IPS-20b (cell line): ENCODE measurements around the gene A1CF.
"Not testable (repeated sequence)": the region's sequence is repeated elsewhere in the genome, so short reads cannot be mapped to it uniquely, and the experiment has no call there.

Experiments used
- H3K27ac ChIP-seq: one replicate; pipeline ENCODE4 v1.5.1; 2013; ENCODE audit warnings: low read length
- H3K27me3 ChIP-seq: 2 replicates; pipeline ENCODE4 v1.6.1; 2013; ENCODE audit warnings: mild to moderate bottlenecking, low read length, inconsistent platforms; ENCODE audit not compliant: insufficient read depth
- H3K36me3 ChIP-seq: 2 replicates; pipeline ENCODE4 v1.6.1; 2013; ENCODE audit warnings: low read depth, mild to moderate bottlenecking, inconsistent platforms, low read length, moderate library complexity; ENCODE audit not compliant: insufficient read depth
- H3K4me1 ChIP-seq: 2 replicates; pipeline ENCODE4 v1.6.1; 2013; ENCODE audit warnings: mild to moderate bottlenecking, control low read depth, inconsistent platforms, low read length, moderate library complexity; ENCODE audit not compliant: insufficient read depth
- H3K4me3 ChIP-seq: 2 replicates; pipeline ENCODE4 v1.5.1; 2013; ENCODE audit warnings: mild to moderate bottlenecking, low read length, inconsistent platforms
- H3K9ac ChIP-seq: 2 replicates; pipeline ENCODE4 v1.6.1; 2013; ENCODE audit warnings: low read depth, mild to moderate bottlenecking, inconsistent platforms, low read length, moderate library complexity
- H3K9me3 ChIP-seq: 2 replicates; pipeline ENCODE4 v1.6.1; 2013; ENCODE audit warnings: mild to moderate bottlenecking, low read depth, low read length, inconsistent platforms; ENCODE audit not compliant: insufficient read depth

Gene A1CF

GRCh38 chr10:50905797-50906196 lies 20.4 kb upstream of the A1CF start:
- not testable (repeated sequence) for H3K36me3 ChIP-seq, H3K9me3 ChIP-seq, H3K4me1 ChIP-seq, H3K9ac ChIP-seq, H3K27me3 ChIP-seq, H3K4me3 ChIP-seq, H3K27ac ChIP-seq

GRCh38 chr10:50896721-50897120 lies 11.3 kb upstream of the A1CF start:
- Histone ChIP-seq H3K4me3 (no peak overlapping the region), H3K36me3 (no peaks in the 10 kb centered on the region), H3K9ac (no peak overlapping the region), H3K27me3 (no peaks in the 10 kb centered on the region), H3K9me3 (no peaks in the 10 kb centered on the region), H3K4me1 (no peaks in the 10 kb centered on the region), H3K27ac (no peak overlapping the region)

GRCh38 chr10:50894312-50894711 lies 8.9 kb upstream of the A1CF start:
- H3K4me3 ChIP-seq = no peak overlapping the region
- no peaks in the 10 kb centered on the region for H3K36me3 ChIP-seq
- no peaks in the 10 kb centered on the region for H3K27me3 ChIP-seq
- H3K4me1 ChIP-seq = no peaks in the 10 kb centered on the region
- H3K9ac ChIP-seq = no peak overlapping the region
- H3K27ac ChIP-seq = no peak overlapping the region
- H3K9me3 ChIP-seq = no peaks in the 10 kb centered on the region

GRCh38 chr10:50892467-50892866 lies 7.0 kb upstream of the A1CF start:
- no peaks in the 10 kb centered on the region for H3K36me3 ChIP-seq
- no peak overlapping the region for H3K4me3 ChIP-seq
- no peak overlapping the region for H3K9ac ChIP-seq
- H3K27me3 ChIP-seq = no peaks in the 10 kb centered on the region
- no peaks in the 10 kb centered on the region for H3K9me3 ChIP-seq
- H3K27ac ChIP-seq = no peak overlapping the region
- no peaks in the 10 kb centered on the region for H3K4me1 ChIP-seq

- H3K36me3 ChIP-seq = no peaks in the 10 kb centered on the region
Measured at GRCh38 chr10:50884302-50884701, 1.1 kb downstream of the A1CF start.

GRCh38 chr10:50883629-50884028 lies 1.8 kb downstream of the A1CF start:
- no peak overlapping the region for H3K27ac ChIP-seq
- H3K27me3 ChIP-seq = no peaks in the 10 kb centered on the region

More at GRCh38 chr10:50884302-50884701, 1.1 kb downstream of the A1CF start:
- H3K9ac ChIP-seq = no peak overlapping the region
- no peak overlapping the region for H3K27ac ChIP-seq
- no peak overlapping the region for H3K4me3 ChIP-seq
- H3K4me1 ChIP-seq = no peaks in the 10 kb centered on the region
- no peaks in the 10 kb centered on the region for H3K9me3 ChIP-seq
- no peaks in the 10 kb centered on the region for H3K27me3 ChIP-seq

GRCh38 chr10:50882540-50882983 lies 2.9 kb downstream of the A1CF start:
- H3K9ac ChIP-seq = no peak overlapping the region
- H3K27me3 ChIP-seq = no peaks in the 10 kb centered on the region
- no peaks in the 10 kb centered on the region for H3K4me1 ChIP-seq
- no peaks in the 10 kb centered on the region for H3K9me3 ChIP-seq
- no peak overlapping the region for H3K27ac ChIP-seq
- H3K4me3 ChIP-seq = no peak overlapping the region
- H3K36me3 ChIP-seq = no peaks in the 10 kb centered on the region

More at GRCh38 chr10:50883629-50884028, 1.8 kb downstream of the A1CF start:
- no peaks in the 10 kb centered on the region for H3K36me3 ChIP-seq
- no peaks in the 10 kb centered on the region for H3K4me1 ChIP-seq
- H3K9ac ChIP-seq = no peak overlapping the region
- H3K4me3 ChIP-seq = no peak overlapping the region
- H3K9me3 ChIP-seq = no peaks in the 10 kb centered on the region

- H3K9me3 ChIP-seq, H3K27ac ChIP-seq, H3K27me3 ChIP-seq, H3K9ac ChIP-seq, H3K36me3 ChIP-seq, H3K4me1 ChIP-seq, H3K4me3 ChIP-seq: not testable (repeated sequence)
Measured at GRCh38 chr10:50881046-50881445, 4.4 kb downstream of the A1CF start.

- H3K4me1 ChIP-seq = no peaks in the 10 kb centered on the region
- H3K27me3 ChIP-seq = no peaks in the 10 kb centered on the region
- no peak overlapping the region for H3K9ac ChIP-seq
- no peak overlapping the region for H3K4me3 ChIP-seq
- H3K36me3 ChIP-seq = no peaks in the 10 kb centered on the region
- no peak overlapping the region for H3K27ac ChIP-seq
- no peaks in the 10 kb centered on the region for H3K9me3 ChIP-seq
Measured at GRCh38 chr10:50876429-50876828, 9.0 kb downstream of the A1CF start.

GRCh38 chr10:50874723-50875122 lies 10.7 kb downstream of the A1CF start:
- Histone ChIP-seq H3K4me1 (no peaks in the 10 kb centered on the region), H3K27me3 (no peaks in the 10 kb centered on the region), H3K36me3 (no peaks in the 10 kb centered on the region), H3K9me3 (no peaks in the 10 kb centered on the region), H3K9ac (no peak overlapping the region), H3K27ac (no peak overlapping the region), H3K4me3 (no peak overlapping the region)

- H3K36me3 ChIP-seq = no peaks in the 10 kb centered on the region
- H3K4me3 ChIP-seq = no peak overlapping the region
- H3K27me3 ChIP-seq = no peaks in the 10 kb centered on the region
- H3K9ac ChIP-seq = no peak overlapping the region
- H3K27ac ChIP-seq = no peak overlapping the region
- H3K4me1 ChIP-seq = no peaks in the 10 kb centered on the region
- H3K9me3 ChIP-seq = no peaks in the 10 kb centered on the region
Measured at GRCh38 chr10:50866317-50866716, 19.1 kb downstream of the A1CF start.

GRCh38 chr10:50862719-50863118 lies 22.7 kb downstream of the A1CF start:
- Histone ChIP-seq H3K9me3 (no peaks in the 10 kb centered on the region), H3K4me3 (no peak overlapping the region), H3K9ac (no peak overlapping the region), H3K27ac (no peak overlapping the region), H3K27me3 (no peaks in the 10 kb centered on the region), H3K36me3 (no peaks in the 10 kb centered on the region), H3K4me1 (no peaks in the 10 kb centered on the region)

- Histone ChIP-seq H3K27ac (no peak overlapping the region), H3K4me1 (peaks cover 6% of the 10 kb centered on the region; the same call in 1 of the 2 replicates), H3K27me3 (no peaks in the 10 kb centered on the region), H3K9ac (no peak overlapping the region), H3K4me3 (no peak overlapping the region), H3K36me3 (no peaks in the 10 kb centered on the region), H3K9me3 (no peaks in the 10 kb centered on the region)
Measured at GRCh38 chr10:50861370-50861769, 24.1 kb downstream of the A1CF start.
